Stimulated activated CD4-positive, alpha-beta T cell treated with anti-CD3 and anti-CD28 coated beads, Interleukin-15, amount 100 ng/mL, for 24 hours (primary cell): ENCODE results near the gene MDC1.

Source experiments
- DNase-seq: peaks from one replicate; pipeline ENCODE4 v3.0.0-alpha.2; 2020

The MDC1 gene

DNA sequence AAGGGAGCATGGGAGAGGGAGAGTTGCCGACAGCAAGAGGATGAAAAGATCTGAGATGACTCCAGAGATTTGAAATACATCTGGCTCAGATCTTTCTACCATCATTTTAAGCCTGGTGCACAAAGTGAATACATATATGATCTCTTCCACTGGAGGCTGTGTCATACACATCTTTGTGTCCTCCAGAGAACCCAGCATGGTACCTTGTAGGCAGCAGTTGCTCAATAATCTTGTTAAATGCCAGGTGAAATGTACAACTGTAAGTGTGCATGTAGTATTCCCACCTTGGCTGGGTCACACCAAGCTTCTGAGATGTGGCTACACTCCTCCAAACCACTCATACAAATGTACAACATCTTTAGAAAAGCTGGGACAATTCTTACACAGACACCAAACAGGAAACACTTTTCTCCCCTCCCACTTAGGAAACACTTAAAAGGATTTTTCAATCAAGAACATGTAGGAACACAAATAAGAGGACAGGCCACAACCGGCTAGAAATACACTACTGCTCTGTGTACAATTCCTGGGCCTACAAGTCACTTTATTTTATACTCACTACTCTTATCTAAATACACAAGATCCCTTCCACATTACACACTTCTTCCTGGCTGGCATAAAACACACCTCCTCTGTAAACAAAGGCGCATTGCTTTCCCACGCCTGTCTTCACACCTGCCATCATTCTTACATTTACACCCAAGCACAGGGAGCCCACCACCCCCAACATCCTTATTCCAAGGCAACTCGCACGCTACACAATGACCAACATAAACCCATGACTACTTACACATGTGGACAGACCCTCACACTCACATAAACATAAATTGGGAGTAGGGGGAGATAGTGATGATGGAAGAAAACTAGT is 31.1 kb upstream of the MDC1 start:
- no peak for DNase-seq

DNA sequence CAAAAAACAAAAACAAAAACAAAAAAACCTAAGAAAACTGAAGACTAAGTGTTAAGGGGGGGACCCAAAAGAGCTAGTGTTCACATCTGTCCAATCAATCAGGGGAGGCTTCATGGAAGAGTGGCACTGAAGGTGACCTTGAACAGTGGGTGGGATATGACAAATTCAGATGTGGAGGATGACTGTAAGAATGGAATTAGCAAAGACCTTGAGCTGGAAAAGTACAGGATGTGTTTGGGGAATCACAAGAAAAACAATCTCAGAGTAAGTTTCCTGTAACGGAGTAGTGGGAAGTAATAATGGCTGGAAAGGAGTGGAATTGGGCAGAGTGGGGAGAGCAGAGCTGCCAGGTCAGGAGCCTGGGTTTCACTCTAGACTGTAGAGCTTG is 30.2 kb upstream of the MDC1 start:
- DNase-seq = no peak

DNA sequence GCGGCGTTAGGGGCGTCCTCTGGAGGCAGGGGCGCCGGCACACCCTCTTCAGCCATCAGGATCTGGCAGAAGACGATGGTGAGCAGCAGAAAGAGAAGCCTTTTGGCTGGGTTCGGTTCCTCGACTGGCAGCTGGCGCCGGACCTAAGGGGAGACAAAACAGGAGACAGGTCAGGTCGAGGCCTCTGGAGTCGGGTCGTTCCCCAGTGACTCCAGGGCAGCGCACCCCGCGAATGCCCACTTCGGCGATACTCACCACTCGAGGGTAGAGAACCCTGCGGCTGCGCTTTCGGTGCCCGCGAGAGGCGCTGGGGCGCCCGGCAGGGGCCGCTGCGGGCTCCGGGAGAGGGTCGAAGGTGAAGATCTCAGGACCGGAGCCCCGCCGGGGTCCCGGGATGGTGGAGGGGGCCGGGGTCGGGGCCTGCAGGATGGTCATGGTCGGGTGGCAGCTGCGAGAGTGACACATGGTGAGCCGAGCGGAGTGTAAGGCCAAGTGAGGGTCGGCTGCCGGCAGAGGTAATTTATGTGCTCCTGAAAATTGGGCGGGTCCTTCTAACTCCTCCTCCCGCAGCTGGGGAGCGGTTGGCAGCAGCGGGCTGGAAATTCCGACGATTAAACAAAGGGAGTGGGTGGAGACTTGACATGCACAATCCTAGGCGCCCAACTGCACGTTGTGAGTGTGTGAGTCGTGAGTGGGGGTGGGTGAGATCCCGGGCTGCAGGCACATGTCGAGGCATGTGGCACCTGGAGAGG is 27.1 kb upstream of the MDC1 start, which contains the start of gene IER3:
IER3 (minus strand) TSS at position 494 of the 752 bp plus-strand sequence; CDS start at position 465, 29 bp downstream.
- peak; percentile 91 for DNase-seq

DNA sequence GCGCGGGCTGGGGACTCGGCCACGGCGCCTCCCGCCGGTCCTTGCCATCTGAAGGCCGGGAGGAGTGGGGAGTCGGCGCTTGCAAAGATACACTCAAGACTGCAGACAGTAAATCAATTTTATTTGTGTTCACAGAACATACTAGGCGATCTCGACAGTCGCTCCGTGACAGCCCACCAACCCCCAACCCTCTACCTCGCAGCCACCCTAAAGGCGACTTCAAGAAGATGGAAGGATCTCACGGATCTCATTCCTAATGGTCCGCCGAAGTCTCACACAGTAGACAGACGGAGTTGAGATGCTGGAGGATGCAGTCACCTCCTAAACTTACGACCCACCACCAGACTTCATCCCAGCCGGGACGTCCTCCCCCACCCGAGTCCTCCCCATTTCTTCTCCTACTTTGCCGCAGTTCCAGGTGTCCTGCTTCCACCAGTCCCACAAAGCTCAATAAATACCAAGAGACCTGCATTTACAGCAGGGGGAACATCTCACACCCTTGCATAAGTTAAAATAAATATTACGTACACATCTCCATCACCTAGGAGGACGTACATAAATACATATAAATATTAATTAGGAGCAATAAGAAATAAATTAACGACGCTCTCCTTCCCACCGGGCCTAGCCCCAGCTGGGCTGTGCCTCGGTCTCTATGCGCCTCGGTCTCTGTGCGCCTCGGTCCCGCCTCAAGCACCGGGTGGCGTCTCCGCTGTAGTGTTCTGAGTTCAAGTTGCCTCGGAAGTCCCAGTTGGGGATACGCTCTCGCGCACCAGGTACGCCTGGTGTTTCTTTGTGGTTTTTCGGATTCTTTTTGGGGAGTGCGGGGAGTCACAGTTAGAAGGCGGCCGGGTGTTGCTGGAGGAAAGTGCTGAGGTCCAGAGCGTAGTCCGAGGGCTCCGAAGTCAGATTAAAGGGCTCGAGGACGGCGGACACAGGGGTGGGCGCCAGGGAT is 26.3 kb upstream of the MDC1 start:
- peak; percentile 60 for DNase-seq

- DNase-seq = peak; percentile 98
These were observed 25.4 kb upstream of the MDC1 start, which contains the start of gene FLOT1 for GRCh38 chr6:30742316-30743098. Gene FLOT1, minus strand, starts transcription at chr6:30742687. Its CDS starts 498 bp downstream, at chr6:30742189.

GRCh38 chr6:30741789-30742315 is 24.8 kb upstream of the MDC1 start:
- DNase-seq = peak; percentile 69

- DNase-seq = peak; percentile 59
These were observed 24.1 kb upstream of the MDC1 start for GRCh38 chr6:30741063-30741779.

DNA sequence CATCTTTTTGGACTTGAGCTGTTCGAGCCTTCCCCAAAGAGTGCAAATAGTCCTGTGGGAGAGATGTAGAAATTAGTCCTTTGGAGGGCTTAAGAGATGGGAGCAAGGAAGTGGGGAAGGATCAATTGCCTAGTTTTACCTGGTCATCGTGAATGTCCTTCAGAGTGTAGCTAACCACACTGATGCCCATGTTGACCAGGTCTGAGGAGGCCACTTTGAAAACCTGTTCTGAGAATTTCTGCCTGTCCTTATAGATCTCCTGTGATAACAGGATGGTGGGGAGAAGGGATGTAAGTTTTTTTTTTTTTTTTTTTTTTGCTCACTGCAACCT is 23.4 kb upstream of the MDC1 start:
- DNase-seq = no peak

DNA sequence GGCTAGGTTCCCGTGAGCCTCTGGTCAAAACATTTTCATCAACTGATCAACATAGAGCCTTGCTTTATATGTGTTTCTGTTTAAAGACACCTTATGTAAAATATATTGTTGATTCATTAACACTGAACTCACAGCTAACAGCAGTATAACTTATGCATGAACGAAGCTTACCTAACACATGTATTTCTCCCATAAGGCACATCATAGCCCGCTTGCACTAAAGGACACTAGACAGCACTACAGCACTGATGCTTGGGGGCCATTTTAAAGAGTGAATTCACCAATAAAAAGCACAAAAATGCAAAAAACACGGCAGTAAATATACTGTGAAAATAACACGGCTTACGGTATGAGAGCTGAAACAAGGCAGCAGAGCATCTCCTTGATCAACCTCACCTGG is 21.5 kb upstream of the MDC1 start:
- no peak for DNase-seq

- peak; percentile 50 for DNase-seq
These were observed 18.7 kb upstream of the MDC1 start for GRCh38 chr6:30735668-30736314.

DNA sequence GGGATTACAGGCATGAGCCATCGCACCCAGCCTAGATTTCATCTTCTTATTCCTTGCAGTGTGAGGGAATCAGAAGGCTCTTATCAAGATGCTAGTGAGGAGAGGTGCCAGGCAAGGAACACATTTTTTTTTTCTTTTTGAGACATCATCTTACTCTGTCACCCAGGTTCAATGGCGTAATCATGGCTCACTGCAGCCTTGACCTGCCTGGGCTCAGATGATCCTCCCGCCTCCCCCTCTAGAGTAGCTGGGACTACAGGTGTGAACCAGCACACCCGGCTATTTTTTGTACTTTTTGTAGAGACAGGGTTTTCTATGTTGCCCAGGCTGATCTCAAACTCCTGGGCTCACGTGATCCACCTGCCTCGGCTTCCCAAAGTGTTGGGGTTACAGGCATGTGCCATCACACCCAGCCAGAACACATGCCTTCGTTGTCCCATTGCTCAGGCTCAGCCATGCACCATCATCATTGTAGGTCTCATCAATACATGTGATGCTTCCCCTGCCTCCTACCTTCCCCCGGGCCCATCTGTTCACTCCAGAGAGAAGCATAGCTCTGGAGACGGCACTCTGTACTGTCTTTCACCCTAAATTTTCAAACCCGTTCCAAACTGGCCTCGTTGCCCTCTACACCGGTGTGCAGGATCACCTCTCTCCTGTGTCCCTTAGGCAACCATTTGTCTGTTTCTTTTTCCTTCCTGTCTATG is 15.3 kb upstream of the MDC1 start:
- no peak for DNase-seq

- DNase-seq = peak; percentile 92
These were observed 13.7 kb upstream of the MDC1 start for GRCh38 chr6:30730601-30731435.

- no peak for DNase-seq
These were observed 11.0 kb upstream of the MDC1 start for GRCh38 chr6:30727920-30728553.

DNA sequence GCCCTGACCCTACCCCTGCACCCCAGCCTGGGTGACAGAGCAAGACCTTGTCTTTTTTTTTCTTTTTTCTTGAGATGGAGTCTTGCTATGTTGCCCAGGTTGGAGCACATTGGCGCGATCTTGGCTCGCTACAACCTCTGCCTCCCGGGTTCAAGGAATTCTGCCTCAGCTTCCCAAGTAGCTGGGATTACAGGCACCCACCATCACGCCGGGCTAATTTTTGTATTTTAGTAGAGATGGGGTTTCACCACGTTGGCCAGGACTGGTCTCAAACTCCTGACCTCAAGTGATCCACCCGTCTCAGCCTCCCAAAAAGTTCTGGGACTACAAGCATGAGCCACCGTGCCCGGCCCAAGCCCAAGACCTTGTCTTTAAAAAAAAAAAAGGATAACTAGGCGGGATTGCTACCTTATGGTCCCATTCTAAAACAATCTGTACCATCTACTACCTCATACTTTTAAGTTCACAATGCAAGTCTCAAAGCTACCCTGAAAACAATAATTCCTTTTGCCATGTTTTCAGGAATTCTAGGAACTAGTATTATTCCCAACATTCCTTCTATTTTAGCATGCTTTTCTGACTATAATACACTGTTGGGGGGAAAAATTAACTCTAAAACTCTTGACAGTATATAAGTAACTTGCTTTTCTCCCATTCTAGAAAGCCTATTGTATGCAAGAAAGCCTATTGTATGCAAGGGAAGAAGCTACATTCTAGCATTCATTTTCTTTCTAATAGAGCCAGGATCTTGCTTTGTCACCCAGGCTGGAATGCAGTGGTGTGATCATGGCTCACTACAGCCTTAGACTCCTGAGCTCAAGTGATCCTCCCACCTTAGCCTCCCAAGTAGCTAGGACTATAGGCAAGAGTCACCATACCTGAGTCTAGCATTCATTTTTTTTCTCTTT is 9.7 kb upstream of the MDC1 start:
- DNase-seq = peak; percentile 50

DNA sequence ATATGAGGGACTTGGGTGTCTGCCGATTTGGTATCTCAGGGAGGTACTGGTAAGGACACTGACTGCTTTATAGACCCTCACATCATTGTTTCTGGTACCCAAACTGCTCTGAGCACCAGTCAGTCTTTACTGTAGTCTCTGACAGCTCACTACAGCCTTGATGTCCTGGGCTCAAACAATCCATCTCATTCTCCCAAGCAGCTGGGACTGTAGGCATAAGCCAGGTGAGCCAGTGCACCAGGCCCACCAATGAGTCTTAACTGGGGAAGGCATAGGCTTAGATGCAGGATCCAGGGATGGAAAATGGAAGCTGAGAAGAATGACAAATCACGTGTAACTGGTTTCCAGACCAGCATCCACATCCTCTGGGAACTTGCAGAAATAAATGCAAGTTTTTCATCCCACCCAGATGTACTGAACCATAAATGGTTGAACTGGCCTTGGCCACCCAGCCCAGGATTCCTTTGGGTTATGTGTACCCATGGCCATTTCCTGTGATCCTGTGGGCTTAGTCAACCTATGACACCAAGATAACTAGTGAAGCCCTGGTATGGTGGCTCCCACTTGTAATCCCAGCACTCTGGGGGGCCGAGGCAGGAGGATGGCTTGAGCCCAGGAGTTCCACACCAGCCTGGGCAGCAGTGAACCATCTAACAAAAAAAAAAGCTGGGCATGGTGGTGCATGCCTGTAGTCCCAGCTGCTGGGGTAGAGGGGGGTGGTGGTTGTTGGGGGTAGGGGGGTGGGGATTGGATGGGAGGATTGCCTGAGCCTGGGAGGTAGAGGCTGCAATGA is 8.8 kb upstream of the MDC1 start:
- DNase-seq = peak; percentile 54

- no peak for DNase-seq
These were observed 8.0 kb upstream of the MDC1 start for GRCh38 chr6:30724906-30725667.
